ENCODE data around the gene TAOK2.
"Not testable (repeated sequence)": the region's sequence is repeated elsewhere in the genome, so short reads cannot be mapped to it uniquely, and the experiment has no call there.

The TAOK2 gene

DNA sequence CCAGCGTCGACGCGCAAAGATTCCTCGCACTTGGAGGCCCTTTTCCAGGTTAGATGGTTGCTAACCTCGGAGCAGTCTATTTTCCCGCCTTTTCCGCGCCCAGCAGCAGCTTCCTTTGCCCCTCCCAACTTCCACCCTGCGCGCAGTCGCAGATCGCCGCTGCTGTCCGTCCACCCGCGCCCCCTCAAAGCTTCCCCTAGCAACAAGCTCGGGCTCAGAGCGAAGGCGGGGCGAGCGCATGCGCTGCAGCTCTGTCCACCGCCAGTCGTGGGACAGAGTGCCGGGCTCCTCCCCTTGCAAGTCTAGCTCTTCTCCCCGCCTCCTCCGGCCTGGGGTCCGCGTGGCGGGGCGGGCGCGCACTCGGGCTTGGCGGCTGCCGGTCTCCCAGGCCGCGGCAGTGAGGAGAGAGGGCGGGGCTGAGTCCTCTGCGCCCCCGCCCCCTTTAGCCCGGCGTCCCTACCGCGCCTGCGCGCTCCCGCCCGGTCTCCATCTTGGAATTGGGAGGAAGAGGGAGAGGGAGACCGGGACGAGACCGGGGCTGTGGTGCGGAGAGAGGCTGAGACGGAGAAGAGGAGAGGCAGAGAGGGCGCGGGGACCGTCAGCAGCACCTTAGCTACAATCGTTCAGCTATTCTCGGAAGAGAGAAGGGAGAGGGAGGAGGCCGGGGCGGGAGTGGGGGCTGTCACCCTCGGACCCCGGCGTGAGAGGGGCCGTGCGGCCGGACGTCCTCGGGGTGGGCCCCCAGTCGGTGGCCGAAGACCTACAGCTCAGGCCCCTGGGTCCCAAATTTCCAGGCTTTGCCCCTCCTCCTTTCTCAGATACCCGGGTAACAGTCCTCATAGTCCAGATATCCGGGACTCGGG, at the start of gene TAOK2:
Gene TAOK2 (plus strand): TSS at position 485 of the 863 bp plus-strand sequence. CDS start 3,905 bp downstream, outside the sequence.
- peak; percentile 98 for DNase-seq (ENCODE audit: low spot score)

GRCh38 chr16:29925105-29925756, 48.4 kb upstream of the TAOK2 start:
- DNase-seq (ENCODE audit: low spot score), result peak; percentile 25

GRCh38 chr16:29925781-29926710, 47.6 kb upstream of the TAOK2 start, which contains the start of gene KCTD13:
TSS of gene KCTD13 (minus strand) at chr16:29926226. CDS start at chr16:29926033, 193 bp downstream.
- peak; percentile 78 for DNase-seq (ENCODE audit: low spot score)

- peak; percentile 20 for DNase-seq (ENCODE audit: low spot score)
Measured at GRCh38 chr16:29926711-29927052, 47.0 kb upstream of the TAOK2 start.

- no peak for DNase-seq (ENCODE audit: low spot score)
Measured at GRCh38 chr16:29927070-29927905, 46.4 kb upstream of the TAOK2 start.

GRCh38 chr16:29931750-29932149, 41.9 kb upstream of the TAOK2 start:
- not testable (repeated sequence) for DNase-seq (ENCODE audit: low spot score)

DNA sequence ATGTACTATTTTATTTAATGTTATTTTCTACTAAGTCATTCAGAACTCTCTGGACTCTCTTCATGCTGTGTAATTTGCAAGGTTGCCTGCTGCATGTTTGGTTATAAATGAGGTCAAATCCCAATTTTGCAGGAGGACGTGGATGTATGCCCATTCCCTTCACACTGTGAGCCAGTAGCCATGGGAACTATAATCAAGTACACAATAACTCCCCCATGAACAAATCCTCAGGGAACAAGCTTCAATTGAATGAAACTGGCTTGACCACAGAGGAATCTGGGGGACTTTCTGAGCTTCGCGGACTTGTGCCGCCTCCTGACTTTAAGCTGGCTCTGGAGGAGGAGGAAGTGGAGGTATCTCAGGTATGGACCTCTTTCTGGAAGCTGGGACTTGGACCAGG, 33.0 kb upstream of the TAOK2 start:
- DNase-seq (ENCODE audit: low spot score), result no peak

DNA sequence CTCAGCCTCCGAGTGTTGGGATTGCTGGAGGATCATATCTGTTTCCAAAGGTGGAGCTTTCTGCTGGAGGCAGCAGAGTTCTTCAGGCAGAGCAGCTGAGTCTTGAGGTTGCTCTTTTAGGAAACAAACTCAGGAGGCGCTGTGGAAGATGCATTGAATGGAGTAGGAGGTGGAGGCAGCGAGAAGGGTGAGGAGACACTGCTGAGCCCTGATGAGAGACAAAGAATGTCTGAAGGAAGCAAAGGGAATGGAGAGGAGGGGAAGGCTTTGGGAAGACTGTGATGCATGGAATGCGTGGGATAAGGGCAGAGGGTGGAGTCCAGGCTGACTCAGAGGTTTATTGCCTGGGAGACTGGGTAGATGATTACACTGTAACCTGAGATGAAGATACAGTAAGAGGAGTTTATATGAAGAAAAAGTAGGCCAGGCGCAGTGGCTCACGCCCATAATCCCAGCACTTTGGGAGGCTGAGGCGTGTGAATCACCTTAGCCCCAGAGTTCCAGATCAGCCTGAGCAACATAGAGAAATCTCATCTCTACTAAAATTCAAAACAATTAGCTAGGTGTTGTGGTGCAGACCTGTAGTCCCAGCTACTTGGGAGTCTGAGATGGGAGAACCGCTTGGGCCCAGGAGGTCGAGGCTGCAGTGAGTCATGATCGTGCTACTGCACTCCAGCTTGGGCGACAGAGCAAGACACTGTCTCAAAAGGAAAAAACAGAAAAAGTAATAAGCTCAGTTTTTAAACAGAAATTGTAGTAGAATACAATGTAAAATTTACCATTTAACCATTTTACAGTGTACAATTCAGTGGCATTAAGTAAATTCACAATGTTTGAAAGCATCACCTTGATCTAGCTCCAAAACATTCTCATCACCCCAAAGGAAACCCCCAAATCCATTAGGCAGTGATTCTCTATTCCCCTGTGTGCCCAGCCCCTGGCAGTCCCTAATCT, 29.5 kb upstream of the TAOK2 start:
- DNase-seq (ENCODE audit: low spot score), result peak; percentile 98

- DNase-seq (ENCODE audit: low spot score), result no peak
Measured at GRCh38 chr16:29947897-29948296, 25.8 kb upstream of the TAOK2 start.

GRCh38 chr16:29950806-29951461, 22.7 kb upstream of the TAOK2 start:
- no peak for DNase-seq (ENCODE audit: low spot score)

DNA sequence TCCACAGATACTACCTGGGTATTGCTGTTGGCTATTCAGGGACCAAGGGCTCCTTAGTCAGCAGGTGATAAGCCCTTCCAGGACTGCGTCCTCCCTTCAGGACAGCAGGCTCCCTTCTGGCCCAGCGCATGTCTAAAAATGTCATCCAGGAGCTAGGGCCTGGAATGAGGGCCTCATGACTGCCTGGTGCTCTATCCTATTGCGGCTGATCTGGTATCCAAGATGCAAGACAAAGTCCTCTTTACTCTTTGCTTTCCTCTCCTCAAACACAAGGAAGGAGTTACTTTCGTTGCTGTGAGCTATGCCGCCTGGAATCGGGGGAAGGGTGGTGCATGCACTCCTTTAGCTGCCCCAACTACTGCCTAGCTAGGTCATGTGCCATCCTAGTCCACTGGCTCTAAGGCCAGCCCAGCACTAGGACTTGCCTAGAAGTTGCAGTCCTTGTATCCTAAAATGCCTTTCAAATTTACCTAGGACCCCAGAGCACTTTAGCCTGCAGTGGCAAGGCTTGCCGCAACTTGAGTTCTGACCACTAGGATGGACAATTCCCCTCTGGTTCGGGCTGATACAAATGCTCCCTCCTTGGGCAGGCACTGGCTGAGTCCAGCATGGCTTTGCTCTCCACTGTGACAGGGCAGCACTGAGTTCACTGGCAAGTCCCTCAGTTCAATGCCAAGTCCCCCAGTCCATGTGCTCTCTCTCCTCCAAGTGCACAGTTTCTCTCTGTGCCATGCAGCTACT, 21.9 kb upstream of the TAOK2 start:
- no peak for DNase-seq (ENCODE audit: low spot score)

GRCh38 chr16:29958756-29959155, 14.9 kb upstream of the TAOK2 start:
- DNase-seq (ENCODE audit: low spot score), result no peak

DNA sequence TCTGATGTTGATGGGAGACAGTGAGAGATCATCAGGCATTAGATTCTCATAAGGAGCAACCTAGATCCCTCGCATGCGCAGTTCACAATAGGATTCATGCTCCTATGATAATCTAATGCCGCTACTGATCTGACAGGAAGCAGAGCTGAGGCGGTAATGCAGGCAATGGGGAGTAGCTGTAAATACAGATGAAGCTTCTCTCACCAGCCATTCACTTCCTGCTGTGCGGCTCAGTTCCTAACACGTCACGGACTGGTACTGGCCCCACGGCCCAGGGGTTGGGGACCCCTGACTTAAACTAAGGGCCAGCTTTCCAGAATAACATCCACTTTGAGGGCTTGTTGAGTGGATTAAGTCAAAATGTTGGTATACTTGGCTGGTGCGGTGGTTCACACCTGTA, 14.4 kb upstream of the TAOK2 start:
- no peak for DNase-seq (ENCODE audit: low spot score)

DNA sequence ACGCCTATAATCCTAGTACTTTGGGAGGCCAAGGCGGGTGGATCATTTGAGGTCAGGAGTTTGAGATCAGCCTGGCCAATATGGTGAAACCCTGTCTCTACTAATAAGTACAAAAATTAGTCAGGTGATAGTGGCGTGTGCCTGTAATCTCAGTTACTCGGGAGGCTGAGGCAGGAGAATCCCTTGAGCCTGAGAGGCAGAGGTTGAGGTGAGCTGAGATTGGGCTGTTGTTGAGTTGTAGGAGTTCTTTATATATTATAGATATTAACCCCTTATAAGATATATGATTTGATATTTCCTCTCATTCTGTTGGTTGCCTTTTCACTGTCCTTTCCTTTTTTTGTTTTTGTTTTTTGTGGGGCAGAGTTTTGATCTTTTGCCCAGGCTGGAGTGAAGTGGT, 13.8 kb upstream of the TAOK2 start:
- not testable (repeated sequence) for DNase-seq (ENCODE audit: low spot score)

DNA sequence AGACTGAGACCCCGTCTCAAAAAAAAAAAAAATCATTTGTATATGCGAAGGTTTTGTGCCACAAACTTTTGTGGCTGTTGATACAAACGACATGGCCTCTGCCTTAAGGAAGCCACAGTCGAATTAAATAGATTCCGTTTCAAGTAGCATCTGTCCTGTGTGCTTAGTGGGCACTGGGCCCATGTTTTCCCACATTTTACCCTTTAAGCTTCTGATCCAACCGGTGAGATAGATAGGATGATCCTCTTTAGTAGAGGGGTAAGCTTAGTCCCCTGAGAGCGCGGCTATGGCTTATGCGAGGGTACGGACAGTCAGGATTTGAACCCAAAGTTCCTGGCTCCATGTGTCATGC, 12.6 kb upstream of the TAOK2 start:
- DNase-seq (ENCODE audit: low spot score), result no peak

DNA sequence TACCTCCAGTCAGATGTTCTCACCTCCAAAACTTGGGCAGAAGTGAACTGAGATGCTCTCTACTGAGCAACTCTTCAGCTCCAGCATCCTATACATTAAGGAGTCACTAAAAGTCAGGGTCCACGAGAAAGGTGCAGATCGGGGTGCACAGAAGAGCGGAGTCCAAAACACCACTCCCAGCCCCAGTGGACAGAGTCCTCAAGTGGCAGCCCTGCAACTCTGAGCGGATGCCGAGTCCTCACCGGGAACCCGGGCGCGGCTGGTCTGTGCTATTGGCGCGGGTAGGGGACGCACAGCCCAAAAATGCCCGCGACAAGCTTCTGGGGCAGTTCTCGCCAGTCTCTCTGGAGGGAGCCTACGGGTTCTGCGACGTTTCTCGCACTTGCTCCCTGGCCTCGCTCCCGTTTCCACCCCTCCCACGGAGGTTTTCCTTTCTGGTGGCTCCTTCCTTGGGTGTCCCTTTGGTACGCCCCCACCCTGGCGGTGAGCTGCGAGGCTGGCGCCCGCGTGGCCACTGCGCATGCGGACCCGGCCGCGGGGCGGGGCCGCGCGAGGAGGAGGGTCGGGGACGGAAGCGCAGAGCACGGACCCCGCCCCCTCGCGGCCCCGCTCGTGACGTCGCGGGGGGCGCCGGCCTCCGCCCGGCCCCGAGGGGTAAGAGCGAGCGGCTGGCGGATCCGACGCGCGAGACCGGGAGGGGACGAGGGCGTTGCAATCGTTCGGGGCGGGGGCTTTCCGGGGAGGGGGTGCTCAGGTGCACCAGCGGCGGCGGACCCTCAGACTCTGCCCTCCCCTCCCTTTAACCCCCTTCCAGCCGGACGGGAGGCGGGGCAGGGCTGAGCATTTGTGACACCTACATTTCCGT, 12.0 kb upstream of the TAOK2 start, which contains the start of gene TMEM219:
Gene TMEM219 (plus strand): TSS at position 601 of the 865 bp plus-strand sequence. CDS start 1,065 bp downstream, outside the sequence.
- DNase-seq (ENCODE audit: low spot score), result peak; percentile 78

GRCh38 chr16:29962344-29962994, 11.2 kb upstream of the TAOK2 start:
- DNase-seq (ENCODE audit: low spot score), result no peak

All from SW480 (cell line).